Neural progenitor cell (in vitro differentiated cells): ENCODE data around the gene ODR4.
"Not testable (repeated sequence)": the region's sequence is repeated elsewhere in the genome, so short reads cannot be mapped to it uniquely, and the experiment has no call there.

ENCODE experiments used
- EZH2 ChIP-seq: fragments of 200-600 bp; sonication (generic); IDR thresholded peaks from 2 replicates; pipeline ENCODE4 v1.6.1; 2017; ENCODE audit warnings: antibody characterized with exemption, mild to moderate bottlenecking, moderate library complexity
- EZH2phosphoT487 ChIP-seq: fragments of 200-600 bp; sonication (generic); IDR thresholded peaks from 2 replicates; pipeline ENCODE4 v1.6.1; 2017; ENCODE audit warnings: antibody characterized with exemption
- TF ChIP-seq, protein P1 (sequence below): fragments of 200-600 bp; sonication (generic); IDR thresholded peaks from 2 replicates; pipeline ENCODE4 v1.5.1; 2017; ENCODE audit warnings: antibody characterized with exemption, mild to moderate bottlenecking

DNA sequence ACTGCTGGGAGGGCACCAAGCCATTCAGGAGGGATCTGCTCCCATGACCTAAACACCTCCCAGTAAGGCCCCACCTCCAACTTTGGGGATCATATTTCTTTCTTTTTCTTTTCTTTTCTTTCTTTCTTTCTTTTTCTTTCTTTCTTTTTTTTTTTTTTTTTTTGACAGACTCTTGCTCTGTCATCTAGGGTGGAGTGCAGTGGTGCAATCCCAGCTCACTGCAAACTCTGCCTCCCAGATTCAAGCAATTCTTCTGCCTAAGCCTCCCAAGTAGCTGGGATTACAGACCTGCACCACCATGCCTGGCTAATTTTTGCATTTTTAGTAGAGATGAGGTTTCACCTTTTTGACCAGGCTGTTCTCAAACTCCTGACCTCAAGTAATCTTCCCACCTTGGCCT lies 89.9 kb downstream of the ODR4 start:
- not testable (repeated sequence) for TF ChIP-seq EZH2, EZH2phosphoT487
- TF ChIP-seq, protein P1, sequence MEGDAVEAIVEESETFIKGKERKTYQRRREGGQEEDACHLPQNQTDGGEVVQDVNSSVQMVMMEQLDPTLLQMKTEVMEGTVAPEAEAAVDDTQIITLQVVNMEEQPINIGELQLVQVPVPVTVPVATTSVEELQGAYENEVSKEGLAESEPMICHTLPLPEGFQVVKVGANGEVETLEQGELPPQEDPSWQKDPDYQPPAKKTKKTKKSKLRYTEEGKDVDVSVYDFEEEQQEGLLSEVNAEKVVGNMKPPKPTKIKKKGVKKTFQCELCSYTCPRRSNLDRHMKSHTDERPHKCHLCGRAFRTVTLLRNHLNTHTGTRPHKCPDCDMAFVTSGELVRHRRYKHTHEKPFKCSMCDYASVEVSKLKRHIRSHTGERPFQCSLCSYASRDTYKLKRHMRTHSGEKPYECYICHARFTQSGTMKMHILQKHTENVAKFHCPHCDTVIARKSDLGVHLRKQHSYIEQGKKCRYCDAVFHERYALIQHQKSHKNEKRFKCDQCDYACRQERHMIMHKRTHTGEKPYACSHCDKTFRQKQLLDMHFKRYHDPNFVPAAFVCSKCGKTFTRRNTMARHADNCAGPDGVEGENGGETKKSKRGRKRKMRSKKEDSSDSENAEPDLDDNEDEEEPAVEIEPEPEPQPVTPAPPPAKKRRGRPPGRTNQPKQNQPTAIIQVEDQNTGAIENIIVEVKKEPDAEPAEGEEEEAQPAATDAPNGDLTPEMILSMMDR, result not testable (repeated sequence)
